ENCODE measurements around the gene RAB28.
A peak's percentile ranks its signal among the peaks of the same experiment; 100 is the strongest.

RAB28 gene

DNA sequence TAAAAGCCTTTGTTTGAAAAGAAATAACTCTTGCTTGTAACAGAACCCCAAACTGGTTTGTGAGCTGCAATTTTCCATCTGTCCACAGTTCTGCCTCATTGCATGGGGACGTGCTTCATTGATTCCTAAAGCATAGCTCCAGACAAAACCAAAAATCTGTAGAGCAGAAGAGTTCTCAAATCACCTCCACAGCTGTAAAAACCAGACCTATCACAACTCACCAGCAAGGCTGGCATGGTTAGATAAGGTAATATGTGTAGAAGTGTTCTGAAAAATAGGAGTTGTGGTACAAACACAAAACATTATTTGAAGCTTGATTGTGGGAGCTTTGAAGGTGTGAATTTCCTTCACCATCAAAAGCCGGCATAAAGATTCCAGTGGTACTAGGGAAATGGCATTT lies 12.5 kb upstream of the RAB28 start:
- H3K27me3 Mint-ChIP-seq (ENCODE audit: low read depth): peaks cover 9% of the 10 kb centered on the region
- H3K9me3 Mint-ChIP-seq: no peaks in the 10 kb centered on the region
- no peaks in the 10 kb centered on the region for H3K4me1 Mint-ChIP-seq
- no peaks in the 10 kb centered on the region for H3K36me3 Mint-ChIP-seq (ENCODE audit: low read depth)
- H3K4me3 Mint-ChIP-seq: no peak overlapping the region
- TF ChIP-seq, protein P1, sequence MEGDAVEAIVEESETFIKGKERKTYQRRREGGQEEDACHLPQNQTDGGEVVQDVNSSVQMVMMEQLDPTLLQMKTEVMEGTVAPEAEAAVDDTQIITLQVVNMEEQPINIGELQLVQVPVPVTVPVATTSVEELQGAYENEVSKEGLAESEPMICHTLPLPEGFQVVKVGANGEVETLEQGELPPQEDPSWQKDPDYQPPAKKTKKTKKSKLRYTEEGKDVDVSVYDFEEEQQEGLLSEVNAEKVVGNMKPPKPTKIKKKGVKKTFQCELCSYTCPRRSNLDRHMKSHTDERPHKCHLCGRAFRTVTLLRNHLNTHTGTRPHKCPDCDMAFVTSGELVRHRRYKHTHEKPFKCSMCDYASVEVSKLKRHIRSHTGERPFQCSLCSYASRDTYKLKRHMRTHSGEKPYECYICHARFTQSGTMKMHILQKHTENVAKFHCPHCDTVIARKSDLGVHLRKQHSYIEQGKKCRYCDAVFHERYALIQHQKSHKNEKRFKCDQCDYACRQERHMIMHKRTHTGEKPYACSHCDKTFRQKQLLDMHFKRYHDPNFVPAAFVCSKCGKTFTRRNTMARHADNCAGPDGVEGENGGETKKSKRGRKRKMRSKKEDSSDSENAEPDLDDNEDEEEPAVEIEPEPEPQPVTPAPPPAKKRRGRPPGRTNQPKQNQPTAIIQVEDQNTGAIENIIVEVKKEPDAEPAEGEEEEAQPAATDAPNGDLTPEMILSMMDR (IDR thresholded peaks at IDR 0.05; ENCODE audit: unreplicated experiment in 3 of 3): no peak
- no peak overlapping the region for H3K27ac Mint-ChIP-seq

DNA sequence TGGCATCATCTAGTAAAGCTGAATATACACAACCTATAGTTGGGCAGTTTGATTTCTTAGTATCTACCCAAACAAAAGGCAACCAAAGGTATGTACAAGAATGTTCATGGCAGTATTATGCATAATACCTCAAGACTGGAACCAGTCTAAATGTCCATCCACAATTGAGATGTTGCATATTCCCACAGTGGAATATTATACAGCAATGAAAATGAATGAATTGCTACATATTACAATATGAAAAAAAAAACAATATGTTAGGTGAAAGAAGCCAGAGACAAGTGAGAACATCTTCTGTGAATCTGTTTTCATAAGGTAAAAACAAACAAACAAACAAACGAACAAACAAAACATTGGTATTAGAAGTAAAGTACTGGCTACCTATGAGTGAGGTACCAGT lies 11.6 kb upstream of the RAB28 start:
- no peaks in the 10 kb centered on the region for H3K4me1 Mint-ChIP-seq

DNA sequence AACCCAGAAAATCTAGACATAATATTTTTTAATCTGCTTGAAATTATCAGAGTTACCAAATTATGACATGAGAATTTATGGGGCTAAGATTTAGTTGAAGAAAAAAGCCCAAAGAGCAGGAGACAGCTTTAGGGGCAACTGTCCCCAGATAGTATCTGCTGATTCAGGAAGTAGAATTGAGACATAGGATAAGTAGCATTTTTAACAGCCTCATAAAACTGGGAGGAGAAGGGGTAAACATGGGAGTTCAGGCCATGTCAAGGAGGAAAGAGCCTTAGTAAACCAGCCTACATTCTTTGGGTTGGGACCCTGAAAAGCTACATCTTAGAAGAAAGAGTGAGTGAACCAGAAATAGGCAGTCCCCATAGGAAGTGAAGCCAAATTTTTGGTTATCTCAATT lies 9.7 kb upstream of the RAB28 start:
- Mint-ChIP-seq H3K27ac (no peak overlapping the region), H3K27me3 (ENCODE audit: low read depth) (peaks cover 21% of the 10 kb centered on the region), H3K4me1 (no peaks in the 10 kb centered on the region), H3K9me3 (no peaks in the 10 kb centered on the region), H3K4me3 (no peak overlapping the region), H3K36me3 (ENCODE audit: low read depth) (no peaks in the 10 kb centered on the region)
- TF ChIP-seq, protein P1 (IDR thresholded peaks at IDR 0.05; ENCODE audit: unreplicated experiment in 3 of 3): no peak

More for the DNA sequence above, 11.6 kb upstream of the RAB28 start:
- TF ChIP-seq, protein P1 (IDR thresholded peaks at IDR 0.05; ENCODE audit: unreplicated experiment in 3 of 3): no peak
- H3K27me3 Mint-ChIP-seq (ENCODE audit: low read depth): peaks cover 17% of the 10 kb centered on the region
- H3K9me3 Mint-ChIP-seq: no peaks in the 10 kb centered on the region
- H3K27ac Mint-ChIP-seq: no peak overlapping the region
- no peaks in the 10 kb centered on the region for H3K36me3 Mint-ChIP-seq (ENCODE audit: low read depth)
- no peak overlapping the region for H3K4me3 Mint-ChIP-seq

DNA sequence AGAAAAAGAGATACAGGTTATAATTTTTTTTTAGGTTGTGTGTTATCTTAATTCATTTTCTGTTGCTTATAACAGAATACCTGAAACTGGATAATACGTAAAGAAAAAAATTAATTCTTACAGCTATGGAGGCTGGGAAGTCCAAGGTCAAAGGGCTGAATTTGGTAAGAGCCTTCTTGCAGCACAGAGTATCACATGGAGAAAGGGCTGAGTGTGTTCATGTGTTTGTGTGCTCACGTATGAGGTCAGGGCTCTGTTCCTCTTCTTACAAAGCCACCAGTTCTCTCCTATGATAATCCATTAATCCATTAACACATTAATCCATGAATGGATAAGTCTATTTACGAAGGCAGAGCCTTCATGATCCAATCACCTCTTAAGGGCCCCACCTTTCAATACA lies 8.6 kb upstream of the RAB28 start:
- Mint-ChIP-seq H3K27me3 (ENCODE audit: low read depth) (peaks cover 20% of the 10 kb centered on the region), H3K36me3 (ENCODE audit: low read depth) (no peaks in the 10 kb centered on the region), H3K4me3 (no peak overlapping the region), H3K9me3 (no peaks in the 10 kb centered on the region), H3K27ac (no peak overlapping the region), H3K4me1 (no peaks in the 10 kb centered on the region)
- TF ChIP-seq, protein P1 (IDR thresholded peaks at IDR 0.05; ENCODE audit: unreplicated experiment in 3 of 3): no peak

DNA sequence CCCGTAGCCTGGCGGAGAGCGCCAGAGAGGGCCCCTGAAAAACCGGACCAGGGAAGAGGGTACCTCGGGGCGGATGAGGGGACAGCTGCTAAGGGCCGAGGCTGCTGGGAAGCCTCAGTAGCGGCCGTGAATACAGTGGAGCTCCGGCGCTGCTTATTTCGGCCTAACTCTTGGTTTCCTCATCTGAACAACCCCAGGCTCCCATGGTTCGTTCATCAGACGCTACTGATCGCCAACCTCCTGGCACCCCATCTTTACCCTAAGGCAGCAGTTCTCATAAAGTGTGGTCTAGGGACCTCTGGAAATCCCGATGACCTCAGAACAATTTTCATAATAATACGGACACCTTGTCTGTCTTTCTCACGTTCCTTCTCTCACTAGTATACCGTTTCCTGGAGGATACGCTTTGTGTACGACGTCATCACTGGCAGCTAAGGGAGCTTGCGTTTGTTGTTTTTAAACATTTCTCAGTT lies 645 bp upstream of the RAB28 start:
- H3K4me1 Mint-ChIP-seq: peaks cover 29% of the 10 kb centered on the region
- no peaks in the 10 kb centered on the region for H3K36me3 Mint-ChIP-seq (ENCODE audit: low read depth)
- TF ChIP-seq, protein P1 (IDR thresholded peaks at IDR 0.05; ENCODE audit: unreplicated experiment in 3 of 3): no peak
- H3K27ac Mint-ChIP-seq: peak overlapping the region; percentile 99 to 100 (median 99)
- H3K4me3 Mint-ChIP-seq: peak overlapping the region; percentile 91 to 99 (median 97)
- H3K9me3 Mint-ChIP-seq: no peaks in the 10 kb centered on the region
- H3K27me3 Mint-ChIP-seq (ENCODE audit: low read depth): peaks cover 4% of the 10 kb centered on the region

DNA sequence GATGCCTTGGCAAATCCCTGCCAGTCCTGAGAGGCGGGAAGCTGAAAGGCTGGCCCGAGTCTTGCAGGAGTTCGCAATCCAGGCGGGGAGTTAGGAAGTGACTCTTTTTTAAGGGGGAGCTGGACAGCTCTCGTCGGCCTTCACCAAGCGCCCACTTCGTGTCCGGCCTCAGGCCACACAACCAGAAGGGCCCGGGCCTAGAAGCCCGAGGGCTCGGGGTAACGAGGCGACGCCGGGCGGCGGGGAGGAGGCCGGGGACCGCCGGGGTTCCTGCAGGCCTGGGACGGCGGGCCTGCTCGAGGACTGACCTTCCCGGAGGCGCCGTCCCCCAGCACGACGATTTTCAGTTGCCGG lies 395 bp downstream of the RAB28 start:
- Mint-ChIP-seq H3K27ac (peak overlapping the region; percentile 99 to 100 (median 99)), H3K36me3 (ENCODE audit: low read depth) (peaks cover 1% of the 10 kb centered on the region), H3K9me3 (no peaks in the 10 kb centered on the region), H3K4me1 (peaks cover 31% of the 10 kb centered on the region), H3K4me3 (peak overlapping the region; percentile 91 to 99 (median 97)), H3K27me3 (ENCODE audit: low read depth) (peaks cover 4% of the 10 kb centered on the region)
- TF ChIP-seq, protein P1 (IDR thresholded peaks at IDR 0.05; ENCODE audit: unreplicated experiment in 3 of 3): no peak

Measured in nephron (organoid).